GM23338 (cell line): ENCODE measurements around the gene XYLT1. TPM values are rescaled to one million over a fixed set of nuclear protein-coding genes. Genes with fewer than 3 reads are reported as not detected.

Source experiments
- ATAC-seq: fragments of 200-7000 bp; cut with Tn5 transposase; 3 replicates; pipeline ENCODE4 v1.9.1; 2020
- DNase-seq: peaks from one replicate; pipeline ENCODE4 v3.0.0-alpha.2; 2015; ENCODE audit warnings: low spot score
- H2AFZ ChIP-seq: fragments of 200-600 bp; sonication (generic); 2 replicates; pipeline ENCODE4 v1.8.0; 2016; ENCODE audit warnings: antibody characterized with exemption, mild to moderate bottlenecking, moderate library complexity
- H3F3A ChIP-seq: fragments of 200-600 bp; sonication (generic); replicated peaks from 2 replicates; pipeline ENCODE4 v1.8.0; 2017; ENCODE audit warnings: antibody characterized with exemption, mixed run types, low read depth
- H3K27ac ChIP-seq: fragments of 200-600 bp; sonication (generic); 2 replicates; pipeline ENCODE4 v1.6.1; 2016; ENCODE audit warnings: low read depth
- H3K27me3 ChIP-seq: fragments of 200-600 bp; sonication (generic); 2 replicates; pipeline ENCODE4 v1.8.0; 2016; ENCODE audit warnings: mild to moderate bottlenecking, mixed run types, moderate library complexity; ENCODE audit not compliant: insufficient read depth
- H3K36me3 ChIP-seq: fragments of 200-600 bp; sonication (generic); 2 replicates; pipeline ENCODE4 v1.8.0; 2016; ENCODE audit warnings: mild to moderate bottlenecking; ENCODE audit not compliant: insufficient read depth
- H3K4me1 ChIP-seq: fragments of 200-600 bp; sonication (generic); 2 replicates; pipeline ENCODE4 v1.8.0; 2016; ENCODE audit warnings: mild to moderate bottlenecking, moderate library complexity; ENCODE audit not compliant: insufficient read depth
- H3K4me2 ChIP-seq: fragments of 200-600 bp; sonication (generic); 2 replicates; pipeline ENCODE4 v1.7.1; 2017; ENCODE audit warnings: mixed run types
- H3K4me3 ChIP-seq: fragments of 200-600 bp; sonication (generic); 2 replicates; pipeline ENCODE4 v1.6.1; 2016; ENCODE audit warnings: mixed run types
- H3K79me2 ChIP-seq: fragments of 200-600 bp; sonication (generic); replicated peaks from 2 replicates; pipeline ENCODE4 v1.8.0; 2017; ENCODE audit warnings: mild to moderate bottlenecking; ENCODE audit not compliant: insufficient read depth
- H3K9me2 ChIP-seq: fragments of 200-600 bp; sonication (generic); 2 replicates; pipeline ENCODE4 v1.8.0; 2017; ENCODE audit not compliant: insufficient read depth
- H4K20me1 ChIP-seq: fragments of 200-600 bp; sonication (generic); replicated peaks from 2 replicates; pipeline ENCODE4 v1.8.0; 2017; ENCODE audit warnings: mild to moderate bottlenecking; ENCODE audit not compliant: insufficient read depth
- H3K27ac Mint-ChIP-seq: 2 replicates; pipeline ENCODE4 v1.8.0; 2020; ENCODE audit warnings: inconsistent platforms, mild to moderate bottlenecking, moderate library complexity, mixed read lengths
- H3K27me3 Mint-ChIP-seq: 3 replicates; pipeline ENCODE4 v1.8.0; 2022; ENCODE audit warnings: low read depth, mild to moderate bottlenecking, moderate library complexity, mixed read lengths, inconsistent platforms; ENCODE audit not compliant: insufficient read depth, poor library complexity
- H3K36me3 Mint-ChIP-seq: 3 replicates; pipeline ENCODE4 v1.8.0; 2021; ENCODE audit warnings: low read depth, mild to moderate bottlenecking, inconsistent platforms, moderate library complexity, mixed read lengths
- H3K4me1 Mint-ChIP-seq: 3 replicates; pipeline ENCODE4 v1.8.0; 2020; ENCODE audit warnings: mild to moderate bottlenecking, inconsistent platforms, mixed read lengths
- H3K4me3 Mint-ChIP-seq: 3 replicates; pipeline ENCODE4 v1.8.0; 2021; ENCODE audit warnings: moderate library complexity, mild to moderate bottlenecking, inconsistent platforms, mixed read lengths
- H3K9me3 Mint-ChIP-seq: 3 replicates; pipeline ENCODE4 v1.8.0; 2020; ENCODE audit warnings: moderate library complexity, mild to moderate bottlenecking, inconsistent platforms, mixed read lengths
- CREB1 ChIP-seq: fragments of 250-450 bp; sonication (Bioruptor Pico); IDR thresholded peaks from 2 replicates; pipeline ENCODE4 v1.5.0; 2020; ENCODE audit warnings: low read depth, mild to moderate bottlenecking, moderate library complexity
- ETS1 ChIP-seq: IDR thresholded peaks from 2 replicates; pipeline ENCODE4 v1.6.1; 2016; ENCODE audit warnings: antibody characterized with exemption
- EZH2 ChIP-seq: fragments of 200-600 bp; sonication (generic); IDR thresholded peaks from one replicate; pipeline ENCODE4 v1.8.0; 2017; ENCODE audit warnings: antibody characterized with exemption, mild to moderate bottlenecking, low read depth; ENCODE audit not compliant: unreplicated experiment
- EZH2phosphoT487 ChIP-seq: fragments of 200-600 bp; sonication (generic); IDR thresholded peaks from one replicate; pipeline ENCODE4 v1.8.1; 2018; ENCODE audit warnings: antibody characterized with exemption; ENCODE audit not compliant: unreplicated experiment
- JUNB ChIP-seq: IDR thresholded peaks from one replicate; pipeline ENCODE4 v1.6.1; 2016; ENCODE audit warnings: antibody characterized with exemption; ENCODE audit not compliant: unreplicated experiment
- POLR2AphosphoS5 ChIP-seq: IDR thresholded peaks from 2 replicates; pipeline ENCODE4 v1.6.1; 2016; ENCODE audit warnings: antibody characterized with exemption, low read depth
- REST ChIP-seq: IDR thresholded peaks from one replicate; pipeline ENCODE4 v1.6.1; 2018; ENCODE audit warnings: antibody characterized with exemption; ENCODE audit not compliant: unreplicated experiment
- STAT1 ChIP-seq: IDR thresholded peaks from one replicate; pipeline ENCODE4 v1.6.1; 2016; ENCODE audit warnings: antibody characterized with exemption; ENCODE audit not compliant: unreplicated experiment
- ZNF114 ChIP-seq: fragments of 250-450 bp; sonication (Bioruptor Pico); IDR thresholded peaks from 2 replicates; pipeline ENCODE4 v1.5.0; 2020; ENCODE audit warnings: mild to moderate bottlenecking, moderate library complexity
- ZNF331 ChIP-seq: fragments of 250-450 bp; sonication (Bioruptor Pico); IDR thresholded peaks from 2 replicates; pipeline ENCODE4 v1.5.0; 2020; ENCODE audit warnings: low read depth, mild to moderate bottlenecking, moderate library complexity
- ZNF462 ChIP-seq: fragments of 250-450 bp; sonication (Bioruptor Pico); IDR thresholded peaks from 2 replicates; pipeline ENCODE4 v1.5.0; 2020; ENCODE audit warnings: mild to moderate bottlenecking, moderate library complexity
- polyA plus RNA-seq: library from polyadenylated mRNA; unstranded; fragments of >200 nt; fragmentation: Nextera tagmentation; extraction: Ambion mirVana; gene quantifications from 2 replicates; pipeline ENCODE4 v1.2.1, GENCODE V29; 2016
- total RNA-seq: library from RNA; depleted of rRNA; stranded (reverse); fragments of >200 nt; shearing (Covaris generic); gene quantifications from 2 replicates; pipeline ENCODE4 v1.2.3, GENCODE V29; 2014

The XYLT1 gene
- total and polyA plus RNA-seq, 2 experiments from 2014 or later: 3.5 to 24.7 TPM

DNA sequence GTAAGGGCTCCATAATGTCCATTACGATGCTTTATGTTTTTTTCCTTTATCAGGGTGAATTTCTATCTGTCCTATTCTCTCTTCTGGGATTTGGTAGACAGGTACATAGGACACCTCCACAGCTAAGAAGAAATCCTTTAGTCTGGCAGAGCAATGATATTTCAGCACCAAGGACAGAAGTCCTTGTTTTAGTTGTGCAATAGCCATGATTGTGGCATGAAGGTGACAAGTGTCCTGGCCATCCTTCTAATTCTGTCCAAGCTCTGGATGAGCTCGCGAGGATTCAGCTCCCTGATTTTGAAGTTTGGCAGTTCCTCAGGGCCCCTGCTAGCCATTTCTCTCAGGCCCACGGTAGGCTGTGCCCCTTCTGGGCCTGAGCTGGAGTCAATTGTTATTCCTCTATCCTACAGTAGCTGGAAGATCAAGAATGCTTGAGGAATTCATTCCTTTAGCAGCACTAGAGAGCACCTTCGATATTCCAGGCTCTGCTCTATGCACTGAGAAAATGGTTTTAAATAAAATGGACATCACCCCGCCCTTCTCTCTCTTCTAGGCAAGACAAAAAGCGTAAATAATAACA, 320.8 kb downstream of the XYLT1 start:
- Histone ChIP-seq H3K27ac (no peak overlapping the region), H4K20me1 (no peaks in the 10 kb centered on the region; the same call in 1 of the 2 replicates), H3K9me2 (no peaks in the 10 kb centered on the region), H3K79me2 (no peaks in the 10 kb centered on the region), H3K27me3 (no peaks in the 10 kb centered on the region), H3F3A (no peaks in the 10 kb centered on the region), H3K4me3 (no peak overlapping the region), H3K4me1 (peaks cover 5% of the 10 kb centered on the region; the same call in 1 of the 2 replicates), H3K4me2 (no peak overlapping the region), H3K36me3 (no peaks in the 10 kb centered on the region), H2AFZ (no peak overlapping the region)
- Mint-ChIP-seq H3K4me1 (no peaks in the 10 kb centered on the region), H3K4me3 (no peak overlapping the region), H3K27ac (no peak overlapping the region), H3K36me3 (no peaks in the 10 kb centered on the region), H3K27me3 (no peaks in the 10 kb centered on the region), H3K9me3 (no peaks in the 10 kb centered on the region)
- TF ChIP-seq REST (peak; percentile 80), EZH2phosphoT487 (no peak)
- DNase-seq (peak; percentile 52), ATAC-seq (peak; percentile 50)

DNA sequence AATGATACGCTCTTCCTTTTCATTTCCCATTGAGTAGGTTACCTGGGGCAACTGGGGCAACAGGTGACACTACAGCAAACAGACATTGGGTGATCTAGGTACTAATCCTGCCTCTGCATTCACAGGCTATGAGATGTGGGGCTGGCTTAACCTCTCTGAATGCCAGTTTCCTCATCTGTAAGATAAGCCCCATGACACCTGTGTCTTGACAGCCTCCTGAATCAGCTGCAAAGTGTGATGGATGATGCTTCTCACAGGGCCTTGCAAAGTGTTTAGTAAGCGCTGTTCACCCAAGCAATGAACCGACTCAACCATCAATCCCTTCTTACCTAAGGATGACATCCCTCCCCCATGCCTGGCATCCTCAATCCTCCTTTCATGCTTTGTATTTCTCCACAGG, 322.8 kb downstream of the XYLT1 start:
- Histone ChIP-seq H3K9me2 (no peaks in the 10 kb centered on the region; the same call in 1 of the 2 replicates), H3K27me3 (no peaks in the 10 kb centered on the region), H4K20me1 (no peaks in the 10 kb centered on the region; the same call in 1 of the 2 replicates), H3K36me3 (no peaks in the 10 kb centered on the region), H3F3A (no peaks in the 10 kb centered on the region), H3K4me3 (no peak overlapping the region), H3K4me1 (peaks cover 5% of the 10 kb centered on the region; the same call in 1 of the 2 replicates), H3K27ac (no peak overlapping the region), H3K79me2 (no peaks in the 10 kb centered on the region), H3K4me2 (no peak overlapping the region), H2AFZ (no peak overlapping the region)
- no peak for DNase-seq
- Mint-ChIP-seq H3K4me1 (no peaks in the 10 kb centered on the region), H3K36me3 (no peaks in the 10 kb centered on the region), H3K27me3 (no peaks in the 10 kb centered on the region), H3K27ac (no peak overlapping the region), H3K9me3 (no peaks in the 10 kb centered on the region), H3K4me3 (no peak overlapping the region)
- TF ChIP-seq STAT1: no peak
- no peak for TF ChIP-seq POLR2AphosphoS5
- TF ChIP-seq EZH2phosphoT487: no peak
- no peak for TF ChIP-seq ETS1
- no peak for TF ChIP-seq EZH2
- TF ChIP-seq CREB1 (CRISPR knock-in tag): no peak
- TF ChIP-seq ZNF331 (CRISPR knock-in tag): no peak
- no peak for TF ChIP-seq ZNF462
- no peak for TF ChIP-seq ZNF114 (CRISPR knock-in tag)
- TF ChIP-seq JUNB: no peak
- ATAC-seq: no peak
